Activated T-cell treated with anti-CD3 and anti-CD28 coated beads, Interleukin-2, amount 50 U/mL, for 1 hour (primary cell): Measurements from ENCODE around the gene CKS1B.
"Not testable (repeated sequence)": the region's sequence is repeated elsewhere in the genome, so short reads cannot be mapped to it uniquely, and the experiment has no call there.

Source experiments
- DNase-seq: peaks from one replicate; pipeline ENCODE4 v3.0.0-alpha.2; 2020

The CKS1B gene

DNA sequence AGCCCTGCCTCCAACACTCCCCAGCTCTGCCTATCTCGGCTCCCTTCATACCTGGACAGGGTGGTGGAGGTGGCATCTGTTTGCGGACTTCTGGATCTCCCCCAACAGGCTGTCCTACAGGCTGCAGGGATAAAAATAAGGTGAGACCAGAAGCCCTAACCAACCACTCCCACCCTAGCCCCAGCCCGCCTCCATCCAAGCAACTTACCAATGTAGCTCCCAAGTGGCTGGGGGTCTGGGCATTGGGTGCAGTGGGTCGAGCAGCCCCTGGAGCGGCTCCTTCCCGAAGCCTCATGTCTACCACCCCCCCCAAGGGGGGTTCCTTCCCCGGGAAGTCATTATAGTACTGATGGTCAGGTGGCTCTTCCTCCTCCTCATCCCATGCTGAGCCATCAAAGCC, 8.4 kb upstream of the CKS1B start:
- no peak for DNase-seq

DNA sequence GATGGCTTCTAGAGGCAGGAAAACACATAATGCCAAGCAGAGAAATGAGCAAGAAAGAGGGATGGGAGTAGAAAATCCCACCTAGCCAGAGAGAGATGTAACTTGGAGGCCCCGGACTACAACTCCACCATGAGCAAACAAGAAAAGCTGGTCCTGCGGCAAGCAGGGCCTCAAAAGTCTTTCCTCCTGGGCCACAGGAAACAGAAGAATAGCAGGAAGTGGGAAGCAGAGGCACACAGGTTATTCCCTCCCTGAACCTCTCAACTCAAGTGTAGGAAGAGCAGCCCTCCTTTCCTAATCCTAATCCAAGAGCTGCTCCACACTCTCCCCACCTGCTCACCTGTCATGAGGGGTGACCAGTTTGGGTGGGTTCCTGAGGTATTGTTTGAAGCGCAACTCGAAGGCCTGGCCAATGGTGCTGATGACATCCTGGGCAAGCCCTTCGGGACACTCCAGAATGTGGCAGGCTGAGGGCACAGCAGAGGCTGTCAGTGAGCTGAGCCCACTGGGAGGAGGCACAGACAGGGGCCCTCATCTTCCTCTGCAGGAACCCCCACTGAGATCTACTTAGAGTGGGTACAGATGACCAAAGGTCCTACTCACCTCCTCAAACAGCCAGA, 7.0 kb upstream of the CKS1B start:
- no peak for DNase-seq

DNA sequence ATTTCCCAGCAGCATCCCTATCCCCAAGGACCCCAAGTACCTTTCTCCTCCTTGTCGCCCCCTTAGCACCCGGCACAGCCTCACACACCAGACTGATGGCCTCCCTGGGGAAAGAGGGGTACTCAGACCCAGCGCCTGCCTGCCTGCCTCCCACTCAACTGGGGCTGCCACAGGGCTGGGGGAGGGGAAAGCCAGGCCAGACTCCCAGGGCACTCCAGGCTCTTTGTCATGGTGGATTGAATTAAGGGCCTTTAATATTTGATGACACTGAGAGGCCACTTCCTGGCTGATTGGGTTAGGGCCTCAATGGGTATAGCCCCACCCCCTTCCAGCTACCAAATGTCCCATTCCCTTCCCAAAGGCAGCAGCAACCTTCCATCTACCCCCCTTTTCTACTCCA, 5.8 kb upstream of the CKS1B start:
- no peak for DNase-seq

DNA sequence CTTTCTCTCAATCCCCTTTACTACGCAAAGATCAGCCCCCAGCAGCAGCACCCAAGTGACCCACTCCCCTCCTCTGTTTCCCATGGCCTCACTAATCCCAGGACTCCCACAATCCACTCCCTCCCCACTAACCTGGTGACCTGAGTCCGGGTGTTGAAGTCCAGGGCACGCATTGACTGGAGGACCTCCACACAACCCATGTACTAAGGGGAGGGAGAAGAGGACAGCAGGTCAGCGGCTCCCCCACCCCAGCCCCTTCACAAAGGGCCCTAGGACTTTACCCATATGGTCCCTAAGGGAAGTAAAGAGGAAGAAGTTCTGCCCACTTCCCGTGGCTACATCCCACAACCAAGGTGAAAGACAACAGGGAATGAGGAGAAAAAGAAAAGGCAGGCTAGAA, 5.2 kb upstream of the CKS1B start:
- DNase-seq = no peak

DNA sequence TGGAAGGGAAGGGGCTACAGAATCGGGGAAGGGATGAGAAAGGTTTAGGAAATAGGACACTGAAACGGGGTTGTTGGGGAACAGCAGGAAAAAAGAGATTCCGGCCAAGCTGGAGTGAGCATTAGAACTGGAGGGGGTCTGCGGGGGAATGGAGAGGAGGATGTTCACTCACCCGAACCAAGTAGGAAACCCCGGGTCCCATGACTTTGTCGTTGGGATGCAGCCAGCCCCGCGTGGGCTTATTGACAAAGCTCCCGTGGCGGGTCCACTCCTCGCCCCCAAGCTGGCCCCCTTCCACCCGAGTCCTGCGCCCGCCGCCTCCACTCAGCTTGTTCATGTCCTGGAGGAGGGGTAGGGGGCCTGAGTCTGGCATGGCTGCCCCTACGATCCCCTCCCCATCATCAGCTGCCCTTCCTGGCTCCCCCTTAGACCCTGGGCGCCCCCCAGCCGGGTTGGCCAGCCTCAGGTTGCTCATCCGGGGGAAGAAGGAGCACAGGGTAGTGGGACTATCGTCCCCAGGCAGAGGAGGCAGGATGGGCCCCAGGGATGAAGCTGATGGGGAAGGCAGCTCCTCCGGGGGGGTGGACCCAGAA, 4.5 kb upstream of the CKS1B start:
- DNase-seq = no peak

DNA sequence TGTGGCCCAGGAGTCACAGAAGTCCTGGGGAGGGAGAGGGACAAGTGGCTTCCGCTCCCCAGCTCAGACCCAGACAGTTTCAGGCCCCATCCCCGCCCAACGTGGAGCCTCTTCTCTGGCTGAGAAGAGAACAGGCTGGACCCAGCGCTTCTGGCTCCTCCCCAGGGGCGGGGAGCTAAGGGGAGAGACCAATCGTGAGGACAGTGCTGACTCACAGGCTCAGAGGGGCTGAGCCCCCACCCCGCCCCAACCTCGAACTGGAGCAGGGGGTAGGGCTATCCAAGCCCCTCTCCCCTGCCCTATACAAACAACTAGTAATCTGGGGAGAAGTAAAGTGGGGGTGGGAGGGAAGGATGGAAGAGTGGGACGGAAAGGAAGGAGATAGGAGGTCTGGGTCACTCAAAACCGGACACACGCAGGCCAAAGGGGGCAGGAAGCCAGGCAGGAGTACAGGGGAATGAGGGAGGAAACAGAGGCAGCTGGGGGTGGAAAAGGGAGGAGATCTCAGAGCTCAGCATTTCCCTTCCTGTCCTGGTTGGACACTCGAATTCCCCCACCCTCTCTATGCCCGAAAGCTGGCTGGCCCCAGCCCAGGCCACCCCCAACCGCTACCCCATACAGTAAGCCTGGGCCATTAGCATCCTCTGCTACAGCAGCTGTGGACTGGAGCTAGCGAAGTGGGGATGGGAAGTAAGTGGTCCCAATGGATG, 3.7 kb upstream of the CKS1B start, which contains the start of gene SHC1:
TSS of gene SHC1 (minus strand) at position 117 of the 710 bp plus-strand sequence. CDS start 221 bp downstream, outside the sequence.
- no peak for DNase-seq

DNA sequence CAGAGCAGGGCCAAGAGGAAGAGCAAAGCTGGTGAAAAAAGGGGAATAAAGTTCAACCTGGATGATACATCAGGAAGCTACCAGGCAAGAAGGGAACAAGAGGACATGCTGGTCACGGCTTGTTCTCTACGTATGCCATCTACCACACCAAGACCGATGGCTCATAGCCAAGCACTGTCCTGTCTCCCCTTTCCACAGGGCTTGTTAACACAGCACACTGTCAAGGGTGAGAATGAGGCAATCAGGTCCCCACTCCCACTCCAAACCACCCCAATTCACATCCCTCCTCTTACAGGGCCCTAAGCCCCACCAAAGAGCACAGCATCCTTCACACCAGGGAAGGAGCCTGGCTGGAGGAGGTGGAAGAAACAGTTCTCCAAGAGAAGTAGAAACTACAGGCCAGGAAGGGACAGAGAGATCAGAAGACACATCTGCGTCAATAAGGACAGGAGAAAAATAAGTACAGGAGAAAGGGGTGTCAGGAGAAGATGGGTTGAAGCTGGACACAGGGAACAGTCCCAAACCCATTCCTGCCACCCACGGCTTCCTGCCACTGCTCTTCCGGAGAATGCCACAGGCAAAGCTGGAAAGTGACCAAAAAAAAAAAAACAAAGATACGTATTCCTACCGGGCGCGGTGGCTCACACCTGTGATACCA, 3.0 kb upstream of the CKS1B start:
- DNase-seq = no peak

DNA sequence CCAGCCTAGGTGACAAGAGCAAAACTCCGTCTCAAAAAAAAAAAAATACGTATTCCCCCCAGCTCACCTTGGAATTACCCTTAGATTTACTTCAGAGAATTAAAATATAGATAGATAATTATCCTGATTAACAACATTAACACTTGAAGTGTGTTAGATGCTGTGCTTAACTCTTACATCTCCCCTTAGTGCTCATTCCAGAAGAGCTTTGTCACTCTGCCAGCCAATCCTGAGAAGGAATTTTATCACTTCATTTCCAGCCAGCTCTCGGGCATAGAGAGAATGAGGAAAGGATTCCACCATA, 2.3 kb upstream of the CKS1B start:
- DNase-seq = no peak

DNA sequence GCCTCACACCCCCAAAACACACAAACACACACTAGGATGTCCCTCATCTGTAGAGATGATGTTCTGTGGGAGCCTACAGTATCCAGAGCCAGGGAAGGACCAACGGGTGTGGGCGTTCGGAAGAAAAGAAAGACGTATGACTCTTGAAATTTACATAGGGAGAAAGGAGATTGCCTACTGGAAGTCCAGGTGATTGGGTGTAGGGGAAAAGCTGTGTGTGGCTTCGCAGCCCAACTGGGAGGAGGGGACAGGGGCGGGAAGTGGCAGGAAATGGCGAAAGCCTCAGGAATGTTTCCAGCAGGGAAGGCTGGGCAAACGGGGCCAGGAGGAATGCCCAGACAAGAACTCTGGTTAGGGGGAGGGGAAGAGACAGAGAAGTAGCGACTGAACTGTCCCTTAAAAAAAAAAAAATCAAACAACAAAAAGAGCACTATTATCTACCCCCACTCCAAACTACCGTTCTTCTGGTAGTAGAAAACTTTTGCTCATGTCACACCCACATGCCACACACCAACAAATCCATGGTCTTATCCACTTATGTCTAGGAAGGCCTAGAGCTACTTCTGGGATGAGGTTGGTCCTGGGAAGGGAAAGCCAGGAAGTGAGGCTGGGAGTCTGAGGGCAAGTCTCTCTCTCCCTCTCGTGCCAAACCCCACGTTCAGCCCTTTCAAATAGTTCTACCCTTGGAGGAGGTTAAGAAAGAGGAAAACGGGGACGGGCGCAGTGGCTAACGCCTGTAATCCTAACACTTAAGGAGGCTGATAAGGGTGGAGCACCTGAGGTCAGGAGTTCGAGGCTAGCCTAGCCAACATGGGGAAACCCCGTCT, 1.8 kb upstream of the CKS1B start:
- no peak for DNase-seq

DNA sequence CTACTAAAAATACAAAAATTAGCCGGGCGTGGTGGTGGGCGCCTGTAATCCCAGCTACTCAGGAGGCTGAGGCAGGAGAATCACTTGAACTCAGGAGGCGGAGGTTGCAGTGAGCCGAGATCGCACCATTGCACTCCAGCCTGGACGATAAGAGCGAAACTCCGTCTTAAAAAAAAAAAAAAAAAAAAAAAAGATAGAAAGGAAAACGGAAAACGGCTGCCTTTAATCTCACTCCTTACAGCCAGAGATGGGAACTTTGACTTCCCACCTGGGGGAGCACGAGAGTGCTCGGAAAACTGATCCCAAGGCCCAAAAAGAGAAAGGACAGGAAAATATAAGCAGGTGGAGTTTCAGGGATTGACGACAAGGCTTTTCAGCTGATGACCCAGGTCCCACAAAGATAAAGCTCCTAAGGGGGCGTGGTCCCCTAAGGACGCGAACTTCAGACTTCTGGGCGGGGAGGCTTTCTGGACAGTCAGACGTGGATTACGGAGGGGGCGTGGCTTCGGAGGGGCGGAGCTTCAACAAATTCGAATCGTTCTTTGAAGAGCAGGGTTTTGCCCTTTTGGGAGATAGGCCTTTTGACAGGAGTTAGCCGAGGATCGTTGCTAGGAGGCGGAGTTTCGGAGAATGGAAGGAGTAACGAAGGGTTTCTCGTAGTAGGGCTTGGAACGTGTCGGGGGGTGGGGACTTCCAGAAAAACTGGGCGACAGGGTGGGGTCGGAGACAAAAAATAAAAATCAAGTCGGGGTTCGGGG, 958 bp upstream of the CKS1B start:
- peak; percentile 89 for DNase-seq

DNA sequence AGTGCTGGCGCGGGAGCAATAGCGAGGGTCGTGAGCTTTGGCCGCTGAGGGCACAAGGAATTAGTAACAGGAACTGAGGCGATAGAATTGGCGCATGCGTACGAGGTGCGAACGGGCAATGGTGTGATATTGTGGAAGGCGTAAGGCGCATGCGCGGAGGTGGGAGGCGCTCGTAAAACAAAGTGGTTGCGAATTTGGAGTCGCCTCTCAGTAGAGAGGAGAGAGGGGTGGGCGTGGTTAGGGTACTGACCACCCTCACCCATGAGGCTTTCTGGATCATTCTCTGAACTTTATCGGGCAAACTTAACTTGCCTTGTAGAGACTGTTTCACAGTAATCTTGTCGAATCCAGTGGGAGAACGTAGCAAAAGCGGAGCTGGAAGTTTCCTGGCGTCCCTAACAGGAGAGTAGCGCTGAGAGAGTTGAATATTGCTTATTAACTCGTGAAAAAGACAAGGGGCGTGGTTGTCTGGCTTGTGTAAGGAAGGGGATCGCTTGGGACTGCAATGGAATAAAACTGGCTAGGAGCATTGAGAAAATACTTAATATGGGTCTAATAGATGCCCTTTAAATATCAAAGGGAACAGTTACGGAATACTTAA, 427 bp downstream of the CKS1B start:
- no peak for DNase-seq

DNA sequence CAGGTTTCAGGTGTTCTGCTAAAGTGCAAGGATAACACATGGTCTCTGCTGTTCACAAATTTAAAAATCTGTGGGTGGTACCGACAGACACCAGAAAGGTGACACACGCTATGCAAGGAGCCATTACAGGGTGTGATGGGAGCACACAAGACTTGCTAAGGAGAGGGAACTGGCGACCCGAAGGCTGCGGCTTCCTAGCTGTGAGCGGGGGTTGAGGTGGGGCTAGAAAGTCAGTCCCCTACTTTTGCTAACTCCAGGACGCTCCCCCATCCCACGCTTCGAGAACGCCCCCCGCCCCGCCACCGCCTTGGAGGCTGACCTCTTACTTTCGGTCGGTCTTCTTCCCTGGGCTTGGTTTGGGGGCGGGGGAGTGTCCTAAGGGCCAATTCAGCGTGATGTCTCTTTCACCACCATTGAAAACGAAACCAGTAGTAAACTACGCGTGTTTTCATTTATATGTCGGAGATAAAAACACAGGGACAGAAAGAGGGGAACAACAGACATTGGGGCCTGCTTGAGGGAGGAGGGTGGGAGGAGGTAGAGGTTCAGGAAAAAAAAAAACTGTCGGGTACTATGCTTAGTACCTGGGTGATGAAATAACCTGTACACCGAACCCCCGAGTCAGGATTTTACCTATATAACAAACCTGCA, 1.1 kb downstream of the CKS1B start:
- DNase-seq = peak; percentile 54

DNA sequence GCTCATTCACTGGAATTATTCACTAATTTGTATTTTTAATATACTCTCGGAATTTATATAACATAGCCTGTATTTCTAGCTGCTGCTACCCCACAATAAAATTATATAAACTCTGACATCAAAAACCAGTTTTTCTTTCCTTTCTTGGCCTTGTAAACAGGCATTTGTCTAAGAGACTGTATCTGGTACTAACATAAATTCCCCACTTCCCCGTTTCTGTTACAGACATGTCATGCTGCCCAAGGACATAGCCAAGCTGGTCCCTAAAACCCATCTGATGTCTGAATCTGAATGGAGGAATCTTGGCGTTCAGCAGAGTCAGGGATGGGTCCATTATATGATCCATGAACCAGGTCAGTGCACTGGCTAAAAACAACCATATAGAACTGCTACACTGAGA, 3.3 kb downstream of the CKS1B start:
- DNase-seq = not testable (repeated sequence)

DNA sequence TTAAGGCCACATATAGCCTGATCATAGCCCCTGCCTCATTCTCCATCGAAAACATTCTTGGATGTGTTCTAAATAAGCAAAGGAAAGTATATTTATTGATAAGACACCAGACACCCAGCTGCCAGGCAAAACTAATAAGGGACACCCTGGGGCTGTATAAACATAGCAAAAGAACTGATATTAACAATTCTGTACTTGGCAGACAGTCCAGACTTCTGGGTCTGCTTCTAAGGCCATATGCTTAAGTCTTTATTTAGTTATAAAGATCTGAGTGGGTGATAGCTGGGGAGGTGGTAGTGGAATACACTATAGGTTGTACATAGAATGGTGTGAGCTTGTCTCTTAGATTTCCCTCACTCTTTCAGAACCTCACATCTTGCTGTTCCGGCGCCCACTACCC, 3.9 kb downstream of the CKS1B start:
- DNase-seq = no peak

DNA sequence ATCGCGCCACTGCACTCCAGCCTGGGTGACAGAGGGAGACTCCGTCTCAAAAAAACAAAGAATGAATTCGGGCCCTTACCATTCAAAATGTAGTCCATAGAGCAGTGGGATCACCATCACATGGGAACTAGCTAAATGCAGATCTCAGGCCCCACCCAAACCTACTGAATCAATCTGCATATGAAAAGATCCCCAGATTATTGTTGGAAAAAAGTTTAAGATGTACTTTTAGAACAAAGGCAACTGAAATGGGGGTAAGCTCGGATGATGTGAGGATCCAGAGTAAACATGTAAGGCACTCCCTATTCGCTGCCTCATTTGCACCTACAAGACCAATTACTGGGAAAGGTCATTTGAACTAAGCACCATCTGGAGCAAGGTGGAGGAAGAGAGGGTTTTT, 7.9 kb downstream of the CKS1B start:
- DNase-seq = no peak

DNA sequence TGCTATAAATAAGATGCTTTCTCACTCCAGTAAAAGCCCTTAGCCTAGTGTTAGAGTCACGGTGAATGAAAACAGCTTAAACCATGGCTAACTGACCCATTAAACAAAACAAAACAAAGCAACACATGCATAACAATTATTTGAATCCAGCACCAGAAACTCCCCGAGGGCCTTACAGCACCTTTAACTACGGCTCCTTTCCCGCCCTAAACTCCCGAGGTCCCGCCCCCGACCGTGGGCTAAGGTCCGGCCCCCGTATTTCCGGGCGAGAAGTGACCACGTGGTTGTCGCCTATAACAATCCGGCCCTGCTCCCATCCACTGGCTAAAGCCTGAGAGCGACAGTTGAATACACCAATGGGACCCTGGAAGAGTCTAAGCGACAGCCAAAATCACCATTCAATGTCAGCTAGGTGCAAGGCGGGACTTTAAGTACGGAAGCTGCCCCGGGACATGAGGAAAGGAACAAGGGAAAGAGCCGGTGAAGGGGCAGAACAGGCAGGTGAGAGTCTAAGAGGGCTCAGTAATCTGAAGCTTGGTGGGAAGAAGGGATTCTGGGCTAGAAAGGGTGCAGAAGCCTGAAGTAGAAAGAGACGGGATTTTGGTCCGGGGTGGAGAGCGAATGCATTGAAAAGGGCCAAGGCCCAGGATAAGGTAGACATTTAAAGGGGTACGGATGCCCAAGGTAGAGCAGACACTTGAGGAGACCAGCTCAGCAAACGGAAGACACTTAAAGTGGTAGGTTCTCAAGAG, 8.6 kb downstream of the CKS1B start, which contains the start of gene FLAD1:
TSS of gene FLAD1 (plus strand) at position 448 of the 752 bp plus-strand sequence. CDS start 351 bp downstream, outside the sequence.
- peak; percentile 89 for DNase-seq

DNA sequence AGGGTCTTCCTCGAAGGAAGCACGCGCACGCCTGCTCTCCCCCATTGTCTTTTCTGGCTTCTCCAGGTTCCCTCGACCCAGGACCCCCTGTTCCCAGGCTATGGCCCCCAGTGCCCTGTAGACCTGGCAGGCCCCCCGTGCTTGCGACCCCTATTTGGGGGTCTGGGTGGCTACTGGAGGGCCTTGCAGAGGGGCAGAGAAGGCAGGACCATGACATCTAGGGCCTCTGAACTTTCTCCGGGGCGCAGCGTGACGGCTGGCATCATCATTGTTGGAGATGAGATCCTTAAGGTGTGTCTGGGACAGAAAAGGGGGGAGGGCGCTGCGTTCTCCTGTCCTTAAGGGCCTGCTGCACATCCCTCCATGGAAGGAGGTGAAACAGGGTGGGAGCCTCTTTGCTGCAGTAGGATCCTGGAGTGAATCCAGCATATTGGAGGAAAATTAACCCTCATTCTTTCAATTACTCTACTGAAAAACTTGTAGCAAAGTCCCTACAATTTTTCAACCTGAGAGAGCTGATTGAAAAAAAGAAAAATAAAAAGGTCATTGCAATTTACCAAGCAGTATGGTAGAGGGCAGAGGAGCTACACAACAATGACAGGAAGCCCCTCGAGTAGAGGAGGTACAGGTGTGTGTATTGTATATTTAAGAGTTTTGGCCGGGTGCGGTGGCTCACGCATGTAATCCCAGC, 9.4 kb downstream of the CKS1B start:
- DNase-seq = no peak

DNA sequence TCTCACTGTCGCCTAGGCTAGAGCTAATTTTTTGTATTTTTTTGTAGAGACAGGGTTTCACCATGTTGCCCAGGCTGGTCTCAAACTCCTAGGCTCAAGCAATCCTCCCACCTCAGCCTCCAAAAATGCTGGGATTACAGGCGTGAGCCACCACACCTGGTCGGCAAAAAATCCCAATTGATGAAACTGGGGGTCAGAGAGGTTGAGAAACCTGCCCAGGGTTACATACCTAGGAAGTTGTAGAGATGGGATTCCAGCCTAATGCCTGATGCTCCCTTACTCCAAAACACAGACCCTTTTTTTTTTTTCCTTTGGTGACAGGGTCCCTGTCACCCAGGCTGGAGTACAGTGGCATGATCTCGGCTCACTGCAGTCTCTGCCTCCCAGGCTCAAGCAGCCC, 12.3 kb downstream of the CKS1B start:
- DNase-seq = not testable (repeated sequence)

DNA sequence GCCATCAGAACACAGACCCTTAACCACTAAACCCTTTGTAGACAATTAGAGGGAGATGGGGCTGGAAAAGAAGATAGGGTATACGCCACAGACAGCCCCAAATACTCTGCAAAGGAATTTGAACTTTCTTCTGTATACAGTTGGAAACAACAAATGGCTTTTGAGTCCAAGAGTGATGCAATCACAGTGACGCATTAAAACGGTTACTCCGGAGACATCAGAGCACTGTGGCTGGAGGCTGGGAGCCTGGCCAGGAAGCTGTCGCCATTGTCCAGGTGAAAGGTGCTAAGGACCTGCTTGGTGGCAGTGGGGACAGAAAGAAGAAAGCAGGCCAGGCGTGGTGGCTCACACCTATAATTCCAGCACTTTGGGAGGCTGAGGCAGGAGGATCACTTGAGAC, 12.8 kb downstream of the CKS1B start:
- DNase-seq = no peak
